Ishikawa (cell line): ENCODE results near the gene C19orf38.

Experiments used
- CEBPB ChIP-seq: IDR thresholded peaks from 2 replicates; pipeline ENCODE4 v1.6.1; 2012
- CREB1 ChIP-seq: IDR thresholded peaks from 2 replicates; pipeline ENCODE4 v1.6.1; 2012; ENCODE audit warnings: low read depth
- EGR1 ChIP-seq: IDR thresholded peaks from 2 replicates; pipeline ENCODE4 v1.6.1; 2012
- EP300 ChIP-seq: IDR thresholded peaks from 2 replicates; pipeline ENCODE4 v1.6.1; 2012; ENCODE audit warnings: borderline replicate concordance
- FOXM1 ChIP-seq: IDR thresholded peaks from 2 replicates; pipeline ENCODE4 v1.6.1; 2012; ENCODE audit warnings: low read depth, borderline replicate concordance
- NFIC ChIP-seq: IDR thresholded peaks from 2 replicates; pipeline ENCODE4 v1.6.1; 2012
- RAD21 ChIP-seq: IDR thresholded peaks from 2 replicates; pipeline ENCODE4 v1.6.1; 2012; ENCODE audit warnings: low read depth
- TAF1 ChIP-seq: IDR thresholded peaks from 2 replicates; pipeline ENCODE4 v1.6.1; 2012; ENCODE audit warnings: low read depth, mild to moderate bottlenecking
- TCF12 ChIP-seq: IDR thresholded peaks from 2 replicates; pipeline ENCODE4 v1.6.1; 2012; ENCODE audit warnings: low read depth
- TEAD4 ChIP-seq: IDR thresholded peaks from 2 replicates; pipeline ENCODE4 v1.6.1; 2012
- YY1 ChIP-seq: IDR thresholded peaks from 2 replicates; pipeline ENCODE4 v1.6.1; 2012; ENCODE audit warnings: low read depth
- ZBTB7A ChIP-seq: IDR thresholded peaks from 2 replicates; pipeline ENCODE4 v1.6.1; 2012; ENCODE audit warnings: low read depth
- TF ChIP-seq, protein P1 (sequence below): IDR thresholded peaks from 2 replicates; pipeline ENCODE4 v1.6.1; 2012
- TF ChIP-seq, protein P2 (sequence below): IDR thresholded peaks from 2 replicates; pipeline ENCODE4 v1.6.1; 2012; ENCODE audit warnings: low read depth, mild to moderate bottlenecking
- TF ChIP-seq, protein P3 (sequence below): IDR thresholded peaks from 2 replicates; pipeline ENCODE4 v1.6.1; 2012

Gene C19orf38

GRCh38 chr19:10848230-10848856 is at the start of gene C19orf38:
C19orf38 (plus strand) TSS chr19:10848415; CDS start chr19:10848509, 94 bp downstream.
- no peak for TF ChIP-seq TCF12
- TF ChIP-seq, protein P1, sequence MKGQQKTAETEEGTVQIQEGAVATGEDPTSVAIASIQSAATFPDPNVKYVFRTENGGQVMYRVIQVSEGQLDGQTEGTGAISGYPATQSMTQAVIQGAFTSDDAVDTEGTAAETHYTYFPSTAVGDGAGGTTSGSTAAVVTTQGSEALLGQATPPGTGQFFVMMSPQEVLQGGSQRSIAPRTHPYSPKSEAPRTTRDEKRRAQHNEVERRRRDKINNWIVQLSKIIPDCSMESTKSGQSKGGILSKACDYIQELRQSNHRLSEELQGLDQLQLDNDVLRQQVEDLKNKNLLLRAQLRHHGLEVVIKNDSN = no peak
- no peak for TF ChIP-seq NFIC

GRCh38 chr19:10800488-10800887 is 47.7 kb upstream of the C19orf38 start:
- TF ChIP-seq CREB1 (no peak), TCF12 (no peak), EP300 (no peak), YY1 (no peak), TEAD4 (no peak), EGR1 (no peak), TAF1 (no peak), CEBPB (no peak), FOXM1 (no peak), NFIC (no peak)
- TF ChIP-seq, protein P2, sequence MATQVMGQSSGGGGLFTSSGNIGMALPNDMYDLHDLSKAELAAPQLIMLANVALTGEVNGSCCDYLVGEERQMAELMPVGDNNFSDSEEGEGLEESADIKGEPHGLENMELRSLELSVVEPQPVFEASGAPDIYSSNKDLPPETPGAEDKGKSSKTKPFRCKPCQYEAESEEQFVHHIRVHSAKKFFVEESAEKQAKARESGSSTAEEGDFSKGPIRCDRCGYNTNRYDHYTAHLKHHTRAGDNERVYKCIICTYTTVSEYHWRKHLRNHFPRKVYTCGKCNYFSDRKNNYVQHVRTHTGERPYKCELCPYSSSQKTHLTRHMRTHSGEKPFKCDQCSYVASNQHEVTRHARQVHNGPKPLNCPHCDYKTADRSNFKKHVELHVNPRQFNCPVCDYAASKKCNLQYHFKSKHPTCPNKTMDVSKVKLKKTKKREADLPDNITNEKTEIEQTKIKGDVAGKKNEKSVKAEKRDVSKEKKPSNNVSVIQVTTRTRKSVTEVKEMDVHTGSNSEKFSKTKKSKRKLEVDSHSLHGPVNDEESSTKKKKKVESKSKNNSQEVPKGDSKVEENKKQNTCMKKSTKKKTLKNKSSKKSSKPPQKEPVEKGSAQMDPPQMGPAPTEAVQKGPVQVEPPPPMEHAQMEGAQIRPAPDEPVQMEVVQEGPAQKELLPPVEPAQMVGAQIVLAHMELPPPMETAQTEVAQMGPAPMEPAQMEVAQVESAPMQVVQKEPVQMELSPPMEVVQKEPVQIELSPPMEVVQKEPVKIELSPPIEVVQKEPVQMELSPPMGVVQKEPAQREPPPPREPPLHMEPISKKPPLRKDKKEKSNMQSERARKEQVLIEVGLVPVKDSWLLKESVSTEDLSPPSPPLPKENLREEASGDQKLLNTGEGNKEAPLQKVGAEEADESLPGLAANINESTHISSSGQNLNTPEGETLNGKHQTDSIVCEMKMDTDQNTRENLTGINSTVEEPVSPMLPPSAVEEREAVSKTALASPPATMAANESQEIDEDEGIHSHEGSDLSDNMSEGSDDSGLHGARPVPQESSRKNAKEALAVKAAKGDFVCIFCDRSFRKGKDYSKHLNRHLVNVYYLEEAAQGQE = no peak
- TF ChIP-seq, protein P3, sequence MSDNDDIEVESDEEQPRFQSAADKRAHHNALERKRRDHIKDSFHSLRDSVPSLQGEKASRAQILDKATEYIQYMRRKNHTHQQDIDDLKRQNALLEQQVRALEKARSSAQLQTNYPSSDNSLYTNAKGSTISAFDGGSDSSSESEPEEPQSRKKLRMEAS = no peak
- TF ChIP-seq, protein P1 = no peak

GRCh38 chr19:10802479-10802878 is 45.7 kb upstream of the C19orf38 start:
- TF ChIP-seq NFIC (no peak), YY1 (no peak), EP300 (no peak), RAD21 (no peak), ZBTB7A (no peak), FOXM1 (no peak), TAF1 (no peak), TEAD4 (no peak), EGR1 (no peak), CREB1 (no peak), CEBPB (no peak)
- TF ChIP-seq, protein P1 = no peak
- TF ChIP-seq, protein P3 = no peak

GRCh38 chr19:10803252-10803651 is 45.0 kb upstream of the C19orf38 start:
- TF ChIP-seq ZBTB7A (no peak), TCF12 (no peak), CEBPB (no peak), NFIC (no peak), YY1 (no peak), FOXM1 (no peak), EGR1 (no peak)
- TF ChIP-seq, protein P1 = no peak
- TF ChIP-seq, protein P2 = no peak
- TF ChIP-seq, protein P3 = no peak

- no peak for TF ChIP-seq FOXM1
- TF ChIP-seq TCF12 = no peak
- TF ChIP-seq ZBTB7A = no peak
- TF ChIP-seq YY1 = no peak
- no peak for TF ChIP-seq NFIC
- TF ChIP-seq TEAD4 = no peak
- TF ChIP-seq EGR1 = no peak
- TF ChIP-seq, protein P2 = no peak
- TF ChIP-seq, protein P1 = no peak
- no peak for TF ChIP-seq CREB1
- TF ChIP-seq TAF1 = no peak
- TF ChIP-seq, protein P3 = no peak
- no peak for TF ChIP-seq EP300
- TF ChIP-seq CEBPB = no peak
- no peak for TF ChIP-seq RAD21
These were observed 43.0 kb upstream of the C19orf38 start for GRCh38 chr19:10805065-10805757.
